Measurements from ENCODE around the gene MAB21L4.

- TF ChIP-seq TCF7L2 (IDR thresholded peaks at IDR 0.05; ENCODE audit: borderline replicate concordance, extremely low read depth, insufficient read depth, insufficient read length) (no peak), CTCF (IDR thresholded peaks at IDR 0.05 in 2 of 3, conservative IDR thresholded peaks at IDR 0.05 in 1 of 3; ENCODE audit: borderline replicate concordance in 1 of 3, insufficient read depth in 1 of 3, low read depth in 2 of 3, low read length in 2 of 3) (no peak), REST (IDR thresholded peaks at IDR 0.05; ENCODE audit: low read depth) (no peak), POLR2A (IDR thresholded peaks at IDR 0.05; ENCODE audit: borderline replicate concordance, extremely low read depth, insufficient read depth, insufficient read length) (no peak), CEBPB (IDR thresholded peaks at IDR 0.05; ENCODE audit: low read depth) (no peak), ZFX (IDR thresholded peaks at IDR 0.05) (no peak), EZH2 (IDR thresholded peaks at IDR 0.05) (no peak), MAX (IDR thresholded peaks at IDR 0.05) (no peak)
Observed at GRCh38 chr2:240890691-240891090, 5.3 kb downstream of the MAB21L4 start.
